Tongue (tissue), 3 donors: ENCODE results near the gene TM4SF4. TPM values are rescaled to one million over a fixed set of nuclear protein-coding genes. Genes with fewer than 3 reads are reported as not detected.

Source experiments
- DNase-seq: peaks from one replicate; pipeline ENCODE4 v3.0.0-alpha.2; 2015
- small RNA-seq: library from RNA; depleted of rRNA; stranded (forward); fragments of <200 nt; gene quantifications from one replicate; pipeline ENCODE3, GENCODE V24; 2014; ENCODE audit warnings: low replicate concordance
- total RNA-seq: library from RNA; depleted of rRNA; stranded (reverse); fragments of >200 nt; gene quantifications from one replicate; pipeline ENCODE4 v1.2.3, GENCODE V29; 2014

Gene TM4SF4
- total RNA-seq, 1 donor from 2014 or later, result not detected

DNA sequence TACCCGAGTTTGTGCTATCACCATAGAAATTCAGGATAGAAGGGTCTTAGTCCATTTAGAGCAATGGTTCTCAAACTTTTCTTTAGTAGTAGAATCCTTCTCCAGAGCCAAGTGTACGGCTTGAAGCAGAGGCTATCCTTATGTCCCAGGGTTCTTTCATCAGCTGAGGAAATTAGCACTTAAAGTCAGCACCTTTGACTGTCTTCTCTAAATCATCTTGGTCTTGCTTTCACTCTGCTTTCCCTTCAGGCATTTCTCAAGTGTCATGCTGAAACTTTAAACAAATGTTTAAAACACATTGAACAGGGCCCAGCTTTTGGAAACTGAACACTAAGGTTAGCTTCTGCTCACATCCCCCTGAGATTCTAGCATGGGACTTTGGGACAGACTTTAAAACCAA, 78.2 kb downstream of the TM4SF4 start:
- DNase-seq, result no peak

Small RNA genes within 50 kb of the gene (small RNA-seq; reads per million reads assigned to genes)
- not detected for gene AC108751.2
- gene RNU6-1098P, result not detected

Other genes starting within 250 kb of the TM4SF4 start
- gene TM4SF18, start 141.1 kb upstream of the TM4SF4 start, total RNA-seq, result 11.2 TPM
- 90.2 TPM for gene TM4SF1, start 97.0 kb upstream of the TM4SF4 start, total RNA-seq
- gene WWTR1, start 183.3 kb downstream of the TM4SF4 start, total RNA-seq, result 93.9 TPM